GM19397 (cell line): ENCODE data around the gene ARHGDIG.

Experiments used
- ATAC-seq: cut with Tn5 transposase; IDR thresholded peaks from one replicate; pipeline ENCODE4 v1.9.1; 2021; ENCODE audit warnings: mild to moderate bottlenecking, moderate library complexity; ENCODE audit not compliant: unreplicated experiment

ARHGDIG gene

GRCh38 chr16:279531-279930, 860 bp upstream of the ARHGDIG start:
- no peak for ATAC-seq

- no peak for ATAC-seq
These were observed 358 bp upstream of the ARHGDIG start for GRCh38 chr16:280005-280460.

GRCh38 chr16:280991-281659, 734 bp downstream of the ARHGDIG start:
- no peak for ATAC-seq

- ATAC-seq, result no peak
These were observed 1.4 kb downstream of the ARHGDIG start for GRCh38 chr16:281660-282255.

GRCh38 chr16:282491-282890, 2.1 kb downstream of the ARHGDIG start:
- no peak for ATAC-seq

- ATAC-seq, result no peak
These were observed 2.8 kb downstream of the ARHGDIG start, which contains the start of gene PDIA2 for GRCh38 chr16:283033-283805. TSS of gene PDIA2 (plus strand) at chr16:283164. CDS start at chr16:283170, 6 bp downstream.

GRCh38 chr16:284204-285120, 4.1 kb downstream of the ARHGDIG start:
- no peak for ATAC-seq

- no peak for ATAC-seq
These were observed 5.0 kb downstream of the ARHGDIG start for GRCh38 chr16:285146-286055.

GRCh38 chr16:286491-287297, 6.3 kb downstream of the ARHGDIG start:
- no peak for ATAC-seq

GRCh38 chr16:287298-287811, 7.0 kb downstream of the ARHGDIG start:
- ATAC-seq, result no peak

- no peak for ATAC-seq
These were observed 7.9 kb downstream of the ARHGDIG start for GRCh38 chr16:287981-288920.

GRCh38 chr16:289395-289997, 9.1 kb downstream of the ARHGDIG start:
- ATAC-seq, result no peak

GRCh38 chr16:290015-290680, 9.8 kb downstream of the ARHGDIG start:
- no peak for ATAC-seq

- no peak for ATAC-seq
These were observed 10.5 kb downstream of the ARHGDIG start for GRCh38 chr16:290681-291405.

GRCh38 chr16:291539-291938, 11.1 kb downstream of the ARHGDIG start:
- no peak for ATAC-seq
